HepG2 (cell line): ENCODE data around the gene WSB2. TPM values are rescaled to one million over a fixed set of nuclear protein-coding genes. Genes with fewer than 3 reads are reported as not detected.

Experiments used
- ATAC-seq: fragments of 200-7000 bp; cut with Tn5 transposase; 3 replicates; pipeline ENCODE4 v1.9.1; 2020; ENCODE audit warnings: mild to moderate bottlenecking, moderate library complexity
- BruUV-seq: library from RNA; stranded (reverse); fragments of 400-500 nt; replicated peaks from 2 replicates; lab custom pipeline; 2021; lab: Mats Ljungman, UMichigan
- CTCF ChIA-PET: fragments of 300-600 bp; formaldehyde crosslinking; extraction: SDS; loops from one replicate; lab custom pipeline; 2021; ENCODE audit warnings: low total read pairs, inconsistent platforms, low intra/inter-chr PET ratio; lab: Yijun Ruan, JAX
- POLR2A ChIA-PET: fragments of 350-600 bp; sonication (Branson Sonifier 250); formaldehyde crosslinking; loops from one replicate; lab custom pipeline; 2020; ENCODE audit warnings: antibody characterized with exemption, inconsistent platforms; lab: Yijun Ruan, JAX
- DNase-seq: peaks from one replicate; pipeline ENCODE4 v3.0.0-alpha.2; 2015; ENCODE audit warnings: low spot score
- FAIRE-seq: peaks from 3 replicates; lab custom pipeline; 2011; peaks lifted over from hg19 to GRCh38; lab: Jason Lieb, UNC
- H2AFZ ChIP-seq: one replicate; pipeline ENCODE4 v1.6.1; 2011; ENCODE audit warnings: low read length, inconsistent platforms
- H3K27ac ChIP-seq: fragments of 300-600 bp; 3 replicates; pipeline ENCODE4 v1.8.0; 2011; ENCODE audit warnings: mixed run types, mild to moderate bottlenecking, mixed read lengths, low read length, inconsistent platforms; ENCODE audit not compliant: insufficient read depth; ENCODE audit errors: extremely low read length
- H3K27me3 ChIP-seq, 2 experiments: fragments of 200-600 bp in 1 of 2; 2 replicates in 1 of 2; 3 replicates in 1 of 2; pipeline versions ENCODE4 v1.6.0 to v1.8.0; 2011; ENCODE audit warnings: low read length in 2 of 2, mild to moderate bottlenecking in 2 of 2, moderate library complexity in 2 of 2, inconsistent platforms in 1 of 2; ENCODE audit not compliant: insufficient read depth in 2 of 2, control insufficient read depth in 1 of 2
- H3K36me3 ChIP-seq, 2 experiments: fragments of 200-600 bp in 1 of 2; replicated peaks in 1 of 2; 2 replicates in 1 of 2; 3 replicates in 1 of 2; pipeline versions ENCODE4 v1.5.1 to v1.8.0; 2011; ENCODE audit warnings: low read length in 2 of 2, inconsistent platforms in 1 of 2; ENCODE audit not compliant: insufficient read depth in 2 of 2, control insufficient read depth in 1 of 2
- H3K4me1 ChIP-seq: 2 replicates; pipeline ENCODE4 v1.5.1; 2012; ENCODE audit warnings: low read length, inconsistent platforms; ENCODE audit not compliant: insufficient read depth
- H3K4me2 ChIP-seq: 2 replicates; pipeline ENCODE4 v1.6.0; 2011; ENCODE audit warnings: low read depth, low read length, inconsistent platforms
- H3K4me3 ChIP-seq, 3 experiments: fragments of 200-600 bp in 1 of 3; sonication (generic), shearing (Covaris generic) in 1 of 3; replicated peaks in 1 of 3; 2 replicates each; pipeline ENCODE4 v1.5.1; 2011 to 2016; ENCODE audit warnings: low read length in 3 of 3, inconsistent platforms in 2 of 3, low read depth in 2 of 3, mild to moderate bottlenecking in 2 of 3, control low read depth in 1 of 3, mixed read lengths in 1 of 3; ENCODE audit not compliant: insufficient read depth in 1 of 3
- H3K79me2 ChIP-seq: one replicate; pipeline ENCODE4 v1.6.1; 2011; ENCODE audit warnings: low read length, inconsistent platforms; ENCODE audit not compliant: insufficient read depth
- H3K9ac ChIP-seq: 2 replicates; pipeline ENCODE4 v1.6.0; 2011; ENCODE audit warnings: mild to moderate bottlenecking, low read depth, low read length, inconsistent platforms; ENCODE audit not compliant: insufficient read depth
- H3K9me3 ChIP-seq: 2 replicates; pipeline ENCODE4 v1.5.1; 2012; ENCODE audit warnings: mild to moderate bottlenecking, low read length
- H4K20me1 ChIP-seq: 2 replicates; pipeline ENCODE4 v1.6.0; 2011; ENCODE audit warnings: inconsistent platforms, mild to moderate bottlenecking, low read length, moderate library complexity; ENCODE audit not compliant: insufficient read depth
- AKNA ChIP-seq: sonication (generic); formaldehyde crosslinking; IDR thresholded peaks from 2 replicates; pipeline ENCODE4 v1.4.0; 2020; ENCODE audit warnings: missing genetic modification reagents, borderline replicate concordance
- BHLHE40 ChIP-seq: IDR thresholded peaks from 2 replicates; pipeline ENCODE4 v1.6.1; 2011; ENCODE audit warnings: low read length, improper control_type of control experiment
- GZF1 ChIP-seq: sonication (generic); formaldehyde crosslinking; IDR thresholded peaks from 2 replicates; pipeline ENCODE4 v1.5.1; 2020; ENCODE audit warnings: mild to moderate bottlenecking, missing genetic modification reagents
- KAT7 ChIP-seq: IDR thresholded peaks from 2 replicates; pipeline ENCODE4 v1.6.1; 2018; ENCODE audit warnings: borderline replicate concordance, missing compliant biosample characterization
- NFAT5 ChIP-seq: sonication (generic); formaldehyde crosslinking; IDR thresholded peaks from 2 replicates; pipeline ENCODE4 v1.4.0; 2020; ENCODE audit warnings: missing genetic modification reagents
- NONO ChIP-seq, 2 experiments: fragments of 450-650 bp in 1 of 2; sonication (generic) in 1 of 2; formaldehyde crosslinking in 1 of 2; IDR thresholded peaks in 1 of 2; conservative IDR thresholded peaks in 1 of 2; 2 replicates each; pipeline versions ENCODE4 v1.6.1 to v1.8.0; 2017 to 2022; ENCODE audit warnings: mild to moderate bottlenecking in 1 of 2, missing genetic modification reagents in 1 of 2, moderate library complexity in 1 of 2
- RCOR2 ChIP-seq: IDR thresholded peaks from 2 replicates; pipeline ENCODE4 v1.6.1; 2016; ENCODE audit warnings: missing biosample characterization, missing genetic modification reagents
- TCF7L2 ChIP-seq: IDR thresholded peaks from 2 replicates; pipeline ENCODE4 v1.6.1; 2011; ENCODE audit warnings: mild to moderate bottlenecking, low read depth, low read length, moderate library complexity
- TEAD3 ChIP-seq: optimal IDR thresholded peaks from 2 replicates; pipeline ENCODE3; 2016; ENCODE audit warnings: borderline replicate concordance
- TFDP1 ChIP-seq: IDR thresholded peaks from 2 replicates; pipeline ENCODE4 v1.6.1; 2016; ENCODE audit warnings: missing compliant biosample characterization, missing genetic modification reagents, borderline replicate concordance
- WIZ ChIP-seq: sonication (generic); formaldehyde crosslinking; IDR thresholded peaks from 2 replicates; pipeline ENCODE4 v1.5.1; 2020; ENCODE audit warnings: mild to moderate bottlenecking, missing genetic modification reagents
- ZNF510 ChIP-seq: sonication (generic); formaldehyde crosslinking; IDR thresholded peaks from 2 replicates; pipeline ENCODE4 v1.4.0; 2020; ENCODE audit warnings: low read depth, mild to moderate bottlenecking, missing genetic modification reagents
- ZNF557 ChIP-seq: sonication (generic); formaldehyde crosslinking; IDR thresholded peaks from 2 replicates; pipeline ENCODE4 v1.4.0; 2020; ENCODE audit warnings: missing genetic modification reagents
- ZNF564 ChIP-seq: sonication (generic); formaldehyde crosslinking; IDR thresholded peaks from 2 replicates; pipeline ENCODE4 v1.8.1; 2023; ENCODE audit warnings: mild to moderate bottlenecking, missing genetic modification reagents
- WGBS: methylation state at CpG from one replicate; pipeline ENCODE4 v1.1.6; 2017; ENCODE audit warnings: low lambda C conversion rate; 5-methylcytosine and 5-hydroxymethylcytosine counted together
- in situ Hi-C: cut with HindIII; loops from 2 replicates; pipeline ENCODE4 v1.10.0; 2017; ENCODE audit warnings: low pct_unique_long_range_greater_than_20kb; ENCODE audit not compliant: extremely low pct_ligation_motif_present
- intact Hi-C: fragments of 100-400 bp; cut with micrococcal nuclease; formaldehyde crosslinking; loops from one replicate; pipeline ENCODE4 v1.10.0; 2022; ENCODE audit not compliant: unreplicated experiment
- polyA plus RNA-seq, 8 experiments: library from polyadenylated mRNA; depleted of rRNA in 3 of 8; stranded (reverse) in 7 of 8; unstranded in 1 of 8; fragments of >200 nt; fragmentation: Illumina TruSeq in 4 of 8; extraction: Trizol in 4 of 8; gene quantifications; 2 replicates each; pipeline versions ENCODE4 v1.2.1 to v1.2.3, GENCODE V29; 2011 to 2016; ENCODE audit warnings: low read depth in 4 of 8, missing spikeins in 1 of 8, mixed read lengths in 1 of 8; ENCODE audit not compliant: insufficient read depth in 1 of 8
- total RNA-seq, 5 experiments: library from RNA; depleted of rRNA; stranded (reverse); fragments of >200 nt; fragmentation: Illumina TruSeq; extraction: Trizol; gene quantifications; 2 replicates each; pipeline ENCODE4 v1.2.3, GENCODE V29; 2016; ENCODE audit warnings: low read depth in 1 of 5

The WSB2 gene
- total and polyA plus RNA-seq, 2 of the 13 experiments (the other 11 are each of a cell fraction or from before 2014, with no cell fraction given) = 31.0 to 82.8 TPM

GRCh38 chr12:118015306-118015705 is 45.7 kb downstream of the WSB2 start:
- Histone ChIP-seq H2AFZ (no peak overlapping the region), H3K79me2 (peaks cover 15% of the 10 kb centered on the region)
- BruUV-seq = no TSS peak
- no peak for TF ChIP-seq TFDP1 (CRISPR knock-in tag)
- no peak for TF ChIP-seq KAT7 (CRISPR knock-in tag)
- TF ChIP-seq NONO (IDR thresholded peaks at IDR 0.05) = no peak
- TF ChIP-seq NONO (CRISPR knock-in tag; conservative IDR thresholded peaks at IDR 0.05) = no peak
- no peak for TF ChIP-seq WIZ (CRISPR knock-in tag)
- TF ChIP-seq AKNA (CRISPR knock-in tag) = no peak
- TF ChIP-seq TCF7L2 = no peak
- no peak for TF ChIP-seq ZNF510 (CRISPR knock-in tag)
- no peak for TF ChIP-seq RCOR2 (CRISPR knock-in tag)
- TF ChIP-seq TEAD3 = no peak
- TF ChIP-seq ZNF557 (CRISPR knock-in tag) = no peak
- no peak for TF ChIP-seq NFAT5
- TF ChIP-seq BHLHE40 = no peak
- no peak for TF ChIP-seq ZNF564 (CRISPR knock-in tag)
- TF ChIP-seq GZF1 (CRISPR knock-in tag) = no peak
- TF ChIP-seq, all 625 proteins: peak for 0
- no peak overlapping the region; the same call in 1 of the 2 replicates for H3K4me2 ChIP-seq
- no peak overlapping the region for H3K9ac ChIP-seq
- H3K4me3 ChIP-seq = no peak overlapping the region
- H3K9me3 ChIP-seq = no peaks in the 10 kb centered on the region
- ATAC-seq = no peak
- POLR2A ChIA-PET = no interaction called here
- CTCF ChIA-PET = no interaction called here
- H3K27me3 ChIP-seq = no peaks in the 10 kb centered on the region
- DNase-seq = no peak
- peaks cover 3 to 13% of the 10 kb centered on the region in 2 experiments; a peak in 4 of 5 replicates for H3K36me3 ChIP-seq
- WGBS = 60% methylated on average over 2 of the region's 2 CpGs
- no peak for FAIRE-seq
- peaks cover 35% of the 10 kb centered on the region for H3K4me1 ChIP-seq
- H4K20me1 ChIP-seq = no peaks in the 10 kb centered on the region
- H3K27ac ChIP-seq = no peak overlapping the region
- in situ Hi-C loops = no loop called here
- intact Hi-C loops = loop anchor here (5.0 kb wide), 1 partner anchor 138 kb away; no protein-coding TSS in a partner anchor
